NB4 (cell line): ENCODE measurements around the gene ADGRL3.

Experiments
- CTCF ChIP-seq: IDR thresholded peaks from one replicate; pipeline ENCODE4 v1.5.1; 2012; ENCODE audit warnings: low read depth, low read length
- POLR2A ChIP-seq: IDR thresholded peaks from 2 replicates; pipeline ENCODE4 v1.6.1; 2011; ENCODE audit warnings: mild to moderate bottlenecking; ENCODE audit not compliant: insufficient read length; ENCODE audit errors: extremely low read depth

- TF ChIP-seq CTCF (no peak), POLR2A (no peak)
Measured at GRCh38 chr4:61824454-61824853, 624.3 kb downstream of the ADGRL3 start.
